Nephron progenitor cell (in vitro differentiated cells): ENCODE measurements around the gene RTCB.
"Not testable (repeated sequence)": the region's sequence is repeated elsewhere in the genome, so short reads cannot be mapped to it uniquely, and the experiment has no call there.

Source experiments
- DNase-seq: peaks from one replicate; pipeline ENCODE4 v3.0.0; 2021
- H3K27ac Mint-ChIP-seq: 2 replicates; pipeline ENCODE4 v1.8.0; 2021; ENCODE audit warnings: mild to moderate bottlenecking, moderate library complexity, mixed read lengths
- H3K27me3 Mint-ChIP-seq: 2 replicates; pipeline ENCODE4 v1.8.0; 2021; ENCODE audit warnings: mild to moderate bottlenecking, low read depth, mixed read lengths; ENCODE audit not compliant: poor library complexity
- H3K36me3 Mint-ChIP-seq: 2 replicates; pipeline ENCODE4 v1.8.0; 2021; ENCODE audit warnings: low read depth, mixed read lengths
- H3K4me1 Mint-ChIP-seq: 2 replicates; pipeline ENCODE4 v1.8.0; 2021; ENCODE audit warnings: mixed read lengths
- H3K4me3 Mint-ChIP-seq: 2 replicates; pipeline ENCODE4 v1.8.0; 2021; ENCODE audit warnings: mild to moderate bottlenecking, moderate library complexity, mixed read lengths
- H3K9me3 Mint-ChIP-seq: 2 replicates; pipeline ENCODE4 v1.8.0; 2021; ENCODE audit warnings: mild to moderate bottlenecking, moderate library complexity, mixed read lengths
- TF ChIP-seq, protein P1 (sequence below): fragments of 200-600 bp; sonication (generic); IDR thresholded peaks from 2 replicates; pipeline ENCODE4 v1.5.0; 2021; ENCODE audit warnings: antibody characterized with exemption

Gene RTCB

DNA sequence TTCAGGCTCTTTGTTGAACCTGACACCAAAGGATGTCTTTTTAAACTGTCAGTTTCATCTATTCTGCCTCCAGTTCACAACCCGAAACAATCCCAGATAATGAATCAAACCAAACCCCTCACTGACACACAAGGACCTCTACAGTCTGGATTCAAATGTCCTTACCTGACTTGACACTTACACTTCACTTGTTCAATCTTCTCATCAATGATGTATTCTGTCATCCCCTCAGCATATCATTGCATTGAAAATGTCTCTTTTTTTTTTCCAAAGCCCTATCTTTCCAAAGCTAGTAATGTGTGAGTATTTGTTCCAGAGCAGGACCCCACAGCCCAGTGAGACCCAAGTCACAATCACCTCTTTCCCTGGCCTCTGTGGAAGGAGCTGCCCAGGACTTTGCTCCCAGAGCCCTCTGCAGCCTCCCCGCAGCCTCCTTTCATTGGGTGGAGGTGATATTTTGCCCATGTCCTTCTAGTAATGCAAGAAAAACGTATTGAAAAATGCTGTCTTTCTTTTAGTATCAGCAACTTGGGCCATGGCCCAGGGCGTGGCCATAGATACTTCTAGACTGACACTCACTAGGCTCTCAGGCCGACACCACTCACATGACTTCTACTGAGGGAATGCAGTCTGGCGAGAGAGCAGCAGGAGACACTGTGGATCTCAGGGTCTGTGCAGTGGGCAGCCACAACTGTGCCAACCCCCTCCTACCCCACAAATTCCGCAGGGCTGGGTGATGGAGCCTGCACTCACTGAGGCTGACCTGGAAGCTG is 36.2 kb downstream of the RTCB start:
- Mint-ChIP-seq H3K27ac (no peak overlapping the region), H3K9me3 (peaks cover 2% of the 10 kb centered on the region)

DNA sequence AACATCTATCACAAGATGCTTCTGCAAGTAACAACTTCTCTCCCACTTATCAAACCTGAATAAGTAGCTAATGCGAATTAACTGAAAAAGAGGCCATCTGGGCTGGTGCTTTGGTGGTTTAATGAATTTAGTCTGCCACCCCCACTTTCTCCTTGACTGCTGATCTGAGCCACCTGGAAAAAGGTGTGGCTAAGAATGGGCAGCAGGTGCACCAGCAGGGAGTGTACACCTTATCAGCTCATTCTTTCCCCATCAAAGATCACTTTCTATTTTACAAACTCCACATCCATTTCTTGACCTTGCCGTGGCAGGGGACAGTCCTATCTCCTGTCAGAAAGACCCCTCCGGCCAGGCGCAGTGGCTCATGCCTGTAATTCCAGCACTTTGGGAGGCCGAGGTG is 47.8 kb downstream of the RTCB start:
- Mint-ChIP-seq H3K4me3 (no peak overlapping the region), H3K4me1 (peaks cover 13% of the 10 kb centered on the region), H3K27ac (no peak overlapping the region), H3K9me3 (no peaks in the 10 kb centered on the region), H3K27me3 (peaks cover 10% of the 10 kb centered on the region), H3K36me3 (no peaks in the 10 kb centered on the region)
- TF ChIP-seq, protein P1, sequence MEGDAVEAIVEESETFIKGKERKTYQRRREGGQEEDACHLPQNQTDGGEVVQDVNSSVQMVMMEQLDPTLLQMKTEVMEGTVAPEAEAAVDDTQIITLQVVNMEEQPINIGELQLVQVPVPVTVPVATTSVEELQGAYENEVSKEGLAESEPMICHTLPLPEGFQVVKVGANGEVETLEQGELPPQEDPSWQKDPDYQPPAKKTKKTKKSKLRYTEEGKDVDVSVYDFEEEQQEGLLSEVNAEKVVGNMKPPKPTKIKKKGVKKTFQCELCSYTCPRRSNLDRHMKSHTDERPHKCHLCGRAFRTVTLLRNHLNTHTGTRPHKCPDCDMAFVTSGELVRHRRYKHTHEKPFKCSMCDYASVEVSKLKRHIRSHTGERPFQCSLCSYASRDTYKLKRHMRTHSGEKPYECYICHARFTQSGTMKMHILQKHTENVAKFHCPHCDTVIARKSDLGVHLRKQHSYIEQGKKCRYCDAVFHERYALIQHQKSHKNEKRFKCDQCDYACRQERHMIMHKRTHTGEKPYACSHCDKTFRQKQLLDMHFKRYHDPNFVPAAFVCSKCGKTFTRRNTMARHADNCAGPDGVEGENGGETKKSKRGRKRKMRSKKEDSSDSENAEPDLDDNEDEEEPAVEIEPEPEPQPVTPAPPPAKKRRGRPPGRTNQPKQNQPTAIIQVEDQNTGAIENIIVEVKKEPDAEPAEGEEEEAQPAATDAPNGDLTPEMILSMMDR: no peak
- DNase-seq: no peak

More for the DNA sequence above, 36.2 kb downstream of the RTCB start:
- DNase-seq: no peak
- H3K27me3 Mint-ChIP-seq: peaks cover 3% of the 10 kb centered on the region
- no peaks in the 10 kb centered on the region for H3K36me3 Mint-ChIP-seq
- no peak overlapping the region for H3K4me3 Mint-ChIP-seq
- TF ChIP-seq, protein P1: no peak
- H3K4me1 Mint-ChIP-seq: peaks cover 5% of the 10 kb centered on the region

DNA sequence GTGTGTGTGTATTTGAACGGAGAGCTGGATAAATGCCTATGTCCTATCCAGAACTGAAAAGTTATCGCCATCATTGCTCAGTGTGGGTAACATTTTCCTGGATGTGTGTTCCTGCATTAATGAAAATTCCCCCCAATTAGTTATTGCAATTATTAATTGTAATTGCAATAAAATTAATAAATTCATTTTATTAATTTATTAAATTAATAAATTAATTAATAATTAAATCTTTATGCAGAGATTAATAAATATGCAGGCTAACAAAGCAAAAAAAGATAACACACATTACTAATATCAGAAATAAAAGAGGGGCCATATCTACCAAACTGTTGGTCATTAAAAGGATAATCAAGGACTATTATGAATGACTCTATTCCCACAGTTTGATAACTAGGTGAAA is 50.8 kb downstream of the RTCB start:
- peaks cover 8% of the 10 kb centered on the region for H3K27me3 Mint-ChIP-seq
- TF ChIP-seq, protein P1: no peak
- no peaks in the 10 kb centered on the region for H3K36me3 Mint-ChIP-seq
- H3K4me1 Mint-ChIP-seq: peaks cover 18% of the 10 kb centered on the region
- DNase-seq: no peak
- no peaks in the 10 kb centered on the region for H3K9me3 Mint-ChIP-seq
- H3K4me3 Mint-ChIP-seq: no peak overlapping the region
- H3K27ac Mint-ChIP-seq: no peak overlapping the region

DNA sequence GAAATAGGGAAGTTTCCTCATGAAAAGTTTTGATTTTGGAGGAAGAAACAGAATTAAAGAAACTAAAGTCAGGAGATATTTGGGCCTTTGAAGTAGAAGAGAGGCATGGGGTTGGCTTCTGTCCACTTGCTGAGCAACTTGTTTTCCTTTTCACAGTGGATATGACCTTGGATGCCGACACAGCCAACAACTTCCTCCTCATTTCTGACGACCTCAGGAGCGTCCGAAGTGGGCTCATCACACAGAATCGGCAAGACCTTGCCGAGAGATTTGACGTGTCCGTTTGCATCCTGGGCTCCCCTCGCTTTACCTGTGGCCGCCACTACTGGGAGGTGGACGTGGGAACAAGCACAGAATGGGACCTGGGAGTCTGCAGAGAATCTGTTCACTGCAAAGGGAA is 52.0 kb downstream of the RTCB start:
- Mint-ChIP-seq H3K4me1 (peaks cover 23% of the 10 kb centered on the region), H3K27me3 (peaks cover 11% of the 10 kb centered on the region)
- DNase-seq: not testable (repeated sequence)

DNA sequence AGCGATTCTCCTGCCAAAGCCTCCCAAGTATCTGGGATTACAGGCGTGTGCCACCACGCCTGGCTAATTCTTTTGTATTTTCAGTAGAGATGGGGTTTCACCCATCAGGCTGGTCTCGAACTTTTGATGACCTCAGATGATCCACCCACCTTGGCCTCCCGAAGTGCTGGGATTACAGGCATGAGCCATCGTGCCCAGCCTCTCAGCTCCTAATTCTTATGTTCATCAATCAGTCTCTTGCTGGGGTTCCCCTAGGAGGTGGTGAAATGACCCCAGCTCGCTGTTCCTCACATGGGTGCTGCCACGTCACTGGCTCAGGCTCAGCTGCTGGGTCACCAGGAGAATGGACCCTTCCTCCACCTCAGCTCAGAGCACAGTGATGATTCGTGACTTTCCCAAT is 54.5 kb downstream of the RTCB start, which contains the start of gene RFPL3:
TSS of gene RFPL3 (plus strand) at position 301 of the 400 bp plus-strand sequence. CDS start 205 bp downstream, outside the sequence.
- DNase-seq, H3K9me3 Mint-ChIP-seq, H3K27me3 Mint-ChIP-seq, H3K36me3 Mint-ChIP-seq, H3K27ac Mint-ChIP-seq, H3K4me3 Mint-ChIP-seq: not testable (repeated sequence)
- H3K4me1 Mint-ChIP-seq: peaks cover 15% of the 10 kb centered on the region

More for the DNA sequence above, 52.0 kb downstream of the RTCB start:
- not testable (repeated sequence) for H3K27ac Mint-ChIP-seq, H3K9me3 Mint-ChIP-seq, H3K4me3 Mint-ChIP-seq, H3K36me3 Mint-ChIP-seq

DNA sequence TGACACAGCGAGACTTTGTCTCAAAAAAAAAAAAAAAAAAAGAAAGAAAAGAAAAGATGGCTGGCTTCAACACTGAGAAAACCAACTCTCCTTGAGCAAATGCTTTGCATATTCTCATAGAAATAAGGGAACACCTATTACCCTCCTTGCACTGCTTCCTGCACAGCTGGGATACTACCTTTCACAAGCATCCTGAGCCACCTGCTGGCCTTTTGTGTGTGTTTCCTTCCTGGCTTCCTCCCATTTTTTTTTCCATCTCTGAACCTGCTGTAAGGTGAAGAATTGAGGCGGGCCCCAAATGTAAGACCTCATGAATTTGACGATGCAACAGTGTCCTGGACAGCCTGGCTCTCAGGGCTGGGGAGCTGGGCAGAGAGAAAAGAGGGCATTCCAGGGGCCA is 56.3 kb downstream of the RTCB start:
- Mint-ChIP-seq H3K4me1 (peaks cover 15% of the 10 kb centered on the region), H3K36me3 (no peaks in the 10 kb centered on the region), H3K4me3 (no peak overlapping the region), H3K27me3 (peaks cover 5% of the 10 kb centered on the region), H3K27ac (no peak overlapping the region), H3K9me3 (no peaks in the 10 kb centered on the region)
- no peak for DNase-seq
- TF ChIP-seq, protein P1: peak; percentile 17
